HUES48 (cell line): ENCODE data around the gene SEMA3A.
"Not testable (repeated sequence)": the region's sequence is repeated elsewhere in the genome, so short reads cannot be mapped to it uniquely, and the experiment has no call there.

Experiments
- H3K27ac ChIP-seq: one replicate; pipeline ENCODE4 v1.7.0; 2013; ENCODE audit warnings: low read depth, low read length, inconsistent platforms
- H3K27me3 ChIP-seq: 2 replicates; pipeline ENCODE4 v1.6.1; 2013; ENCODE audit warnings: mild to moderate bottlenecking, low read length; ENCODE audit not compliant: control insufficient read depth, insufficient read depth
- H3K36me3 ChIP-seq: 2 replicates; pipeline ENCODE4 v1.6.1; 2013; ENCODE audit warnings: low read length; ENCODE audit not compliant: control insufficient read depth, insufficient read depth
- H3K4me1 ChIP-seq: 2 replicates; pipeline ENCODE4 v1.6.1; 2013; ENCODE audit warnings: mild to moderate bottlenecking, low read length; ENCODE audit not compliant: control insufficient read depth, insufficient read depth
- H3K4me3 ChIP-seq: 2 replicates; pipeline ENCODE4 v1.5.1; 2013; ENCODE audit warnings: mild to moderate bottlenecking, low read depth, low read length
- H3K9ac ChIP-seq: 2 replicates; pipeline ENCODE4 v1.6.1; 2013; ENCODE audit warnings: mild to moderate bottlenecking, low read depth, low read length, moderate library complexity
- H3K9me3 ChIP-seq: 2 replicates; pipeline ENCODE4 v1.6.1; 2013; ENCODE audit warnings: low read length; ENCODE audit not compliant: control insufficient read depth, insufficient read depth

The SEMA3A gene

GRCh38 chr7:84069999-84070500, 124.5 kb downstream of the SEMA3A start:
- Histone ChIP-seq H3K4me1 (no peaks in the 10 kb centered on the region; the same call in 1 of the 2 replicates), H3K27ac (no peak overlapping the region), H3K36me3 (peaks cover 4% of the 10 kb centered on the region; the same call in 1 of the 2 replicates), H3K9ac (no peak overlapping the region), H3K27me3 (no peaks in the 10 kb centered on the region), H3K4me3 (no peak overlapping the region), H3K9me3 (no peaks in the 10 kb centered on the region)

DNA sequence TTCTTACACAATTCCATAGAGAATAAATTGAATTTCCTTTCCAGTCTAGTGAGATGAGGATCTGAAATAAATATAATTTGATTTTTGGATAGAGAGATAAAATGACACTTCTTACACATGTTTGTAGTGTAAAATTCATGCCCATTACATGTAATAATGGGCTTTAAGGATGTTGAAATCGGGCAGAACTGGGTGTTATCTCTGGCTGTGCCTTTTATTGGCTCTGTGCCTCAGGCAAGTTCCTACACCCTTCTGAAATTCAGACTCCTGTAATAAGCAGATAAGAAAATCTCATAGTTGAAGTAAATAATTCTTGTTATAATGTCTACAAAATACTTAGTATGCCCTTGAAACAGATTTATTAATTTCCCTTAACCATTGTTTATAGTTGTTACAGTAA, 125.6 kb downstream of the SEMA3A start:
- H3K9ac ChIP-seq, result no peak overlapping the region
- H3K4me3 ChIP-seq, result no peak overlapping the region
- H3K4me1 ChIP-seq, result no peaks in the 10 kb centered on the region; the same call in 1 of the 2 replicates
- no peak overlapping the region for H3K27ac ChIP-seq
- peaks cover 4% of the 10 kb centered on the region; the same call in 1 of the 2 replicates for H3K36me3 ChIP-seq
- no peaks in the 10 kb centered on the region for H3K9me3 ChIP-seq
- H3K27me3 ChIP-seq, result no peaks in the 10 kb centered on the region

DNA sequence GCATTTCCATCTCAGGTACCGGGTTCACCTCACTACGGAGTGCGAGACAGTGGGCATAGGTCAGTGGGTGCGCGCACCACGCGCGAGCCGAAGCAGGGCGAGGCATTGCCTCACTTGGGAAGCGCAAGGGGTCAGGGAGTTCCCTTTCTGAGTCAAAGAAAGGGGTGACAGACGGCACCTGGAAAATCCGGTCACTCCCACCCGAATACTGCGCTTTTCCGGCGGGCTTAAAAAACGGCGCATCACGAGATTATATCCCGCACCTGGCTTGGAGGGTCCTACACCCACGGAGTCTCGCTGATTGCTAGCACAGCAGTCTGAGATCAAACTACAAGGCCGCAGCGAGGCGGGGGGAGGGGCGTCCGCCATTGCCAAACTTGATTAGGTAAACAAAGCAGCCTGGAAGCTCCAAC, 132.1 kb downstream of the SEMA3A start:
- peak overlapping the region; percentile 37 for H3K4me3 ChIP-seq
- H3K9ac ChIP-seq, H3K27me3 ChIP-seq, H3K9me3 ChIP-seq, H3K36me3 ChIP-seq, H3K27ac ChIP-seq: not testable (repeated sequence)
- peaks cover 19% of the 10 kb centered on the region for H3K4me1 ChIP-seq

GRCh38 chr7:84060760-84061261, 133.8 kb downstream of the SEMA3A start:
- Histone ChIP-seq H3K4me1 (peaks cover 19% of the 10 kb centered on the region), H3K27me3 (no peaks in the 10 kb centered on the region), H3K36me3 (0 out of 2 replicates have a peak, but pooled peaks cover 4% of the 10 kb centered on the region), H3K4me3 (no peak overlapping the region), H3K9ac (no peak overlapping the region), H3K27ac (no peak overlapping the region), H3K9me3 (no peaks in the 10 kb centered on the region)

GRCh38 chr7:84060000-84060399, 134.6 kb downstream of the SEMA3A start:
- Histone ChIP-seq H3K9ac (no peak overlapping the region), H3K27me3 (no peaks in the 10 kb centered on the region), H3K36me3 (0 out of 2 replicates have a peak, but pooled peaks cover 4% of the 10 kb centered on the region), H3K27ac (no peak overlapping the region), H3K4me3 (no peak overlapping the region), H3K9me3 (no peaks in the 10 kb centered on the region), H3K4me1 (peaks cover 19% of the 10 kb centered on the region)

DNA sequence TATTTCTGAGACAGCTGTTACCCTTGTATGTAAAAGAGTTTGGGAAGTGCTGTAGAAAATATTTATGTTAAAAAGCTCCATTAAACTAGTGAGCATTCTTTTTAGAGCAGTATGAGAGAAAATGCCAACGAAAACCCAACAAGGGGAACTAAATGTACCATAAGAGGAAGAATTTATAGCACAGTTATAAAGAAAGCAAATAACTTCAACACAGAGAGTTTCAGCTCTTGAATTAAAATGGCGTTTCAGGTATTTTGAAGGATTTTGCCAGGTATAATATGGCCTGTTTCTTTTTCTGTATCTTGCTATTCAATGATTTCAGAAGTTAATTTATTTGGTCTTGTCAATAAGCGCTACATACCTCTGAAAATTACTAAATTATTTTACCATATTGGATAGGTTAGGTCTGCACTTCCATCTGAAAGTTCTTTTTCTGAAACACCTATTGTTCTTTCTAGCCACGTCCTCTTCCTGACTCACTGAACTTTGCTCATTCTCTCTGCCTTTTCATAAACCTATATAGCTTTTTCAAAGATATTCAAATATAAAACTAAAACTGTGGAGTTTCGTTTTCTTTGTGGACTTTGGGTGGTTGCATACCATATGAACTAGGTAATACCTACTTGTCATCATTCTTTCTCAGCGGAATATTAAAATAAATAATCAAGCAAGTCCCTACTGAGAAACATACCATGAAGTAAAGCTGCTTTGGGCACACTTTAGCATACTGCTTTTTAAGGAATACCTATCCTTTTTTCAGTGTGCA, 136.1 kb downstream of the SEMA3A start:
- no peaks in the 10 kb centered on the region for H3K27me3 ChIP-seq
- H3K9me3 ChIP-seq, result no peaks in the 10 kb centered on the region
- H3K36me3 ChIP-seq, result 0 out of 2 replicates have a peak, but pooled peaks cover 4% of the 10 kb centered on the region
- H3K27ac ChIP-seq, result no peak overlapping the region
- H3K4me1 ChIP-seq, result peaks cover 19% of the 10 kb centered on the region
- H3K9ac ChIP-seq, result no peak overlapping the region
- H3K4me3 ChIP-seq, result no peak overlapping the region

DNA sequence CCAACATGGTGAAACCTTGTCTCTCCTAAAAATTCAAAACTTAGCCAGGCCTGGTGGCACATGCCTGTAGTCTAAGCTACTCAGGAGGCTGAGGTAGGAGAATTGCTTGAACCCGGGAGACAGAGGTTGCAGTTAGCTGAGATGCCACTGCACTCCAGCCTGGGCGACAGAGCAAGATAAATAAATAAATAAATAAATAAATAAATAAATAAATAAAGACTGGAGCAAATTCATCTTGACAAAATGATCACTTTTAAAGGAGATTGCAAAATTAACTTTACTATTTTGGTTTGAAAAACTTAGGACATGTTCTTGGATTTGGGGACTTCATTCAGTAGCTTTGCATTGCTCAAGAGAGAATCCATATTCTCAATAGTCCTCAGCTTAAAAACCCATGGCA, 137.0 kb downstream of the SEMA3A start:
- H3K27me3 ChIP-seq, result no peaks in the 10 kb centered on the region
- H3K9ac ChIP-seq, result no peak overlapping the region
- H3K4me3 ChIP-seq, result no peak overlapping the region
- H3K36me3 ChIP-seq, result 0 out of 2 replicates have a peak, but pooled peaks cover 4% of the 10 kb centered on the region
- no peak overlapping the region for H3K27ac ChIP-seq
- H3K9me3 ChIP-seq, result no peaks in the 10 kb centered on the region
- H3K4me1 ChIP-seq, result peaks cover 19% of the 10 kb centered on the region

DNA sequence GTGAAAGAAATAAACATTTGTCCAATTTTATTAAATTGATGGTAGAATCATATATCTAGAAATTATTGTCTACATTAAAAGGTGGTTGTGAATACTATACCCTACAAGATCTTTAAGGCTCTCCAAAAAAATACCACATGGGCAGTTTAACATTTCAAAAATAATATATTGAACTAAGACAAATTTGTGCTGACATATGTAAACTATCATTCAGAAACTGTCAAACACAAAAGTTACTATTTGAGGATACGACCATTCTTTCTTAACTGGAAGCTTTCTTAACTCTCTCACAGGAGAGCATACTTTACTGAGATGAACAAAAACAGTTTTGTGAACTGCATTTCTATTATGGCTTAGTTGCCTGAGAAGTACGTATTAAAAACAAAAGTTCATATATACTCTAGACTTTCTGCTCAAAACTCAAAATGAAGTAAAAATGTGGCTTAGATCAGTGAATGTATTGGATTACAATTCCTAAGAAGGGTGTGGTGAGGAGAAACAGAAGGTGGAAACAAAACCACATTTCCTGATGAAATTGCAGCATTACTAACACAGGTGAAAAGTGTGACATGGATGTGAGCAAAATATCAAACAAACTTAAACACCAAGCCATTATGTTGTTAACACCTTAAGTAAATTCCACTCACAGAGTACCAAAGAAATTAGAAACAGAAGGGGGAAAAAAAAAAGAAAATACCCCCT, 138.5 kb downstream of the SEMA3A start:
- Histone ChIP-seq H3K9me3 (no peaks in the 10 kb centered on the region), H3K36me3 (0 out of 2 replicates have a peak, but pooled peaks cover 4% of the 10 kb centered on the region), H3K4me1 (peaks cover 15% of the 10 kb centered on the region; the same call in 1 of the 2 replicates), H3K27ac (no peak overlapping the region), H3K4me3 (no peak overlapping the region), H3K27me3 (no peaks in the 10 kb centered on the region), H3K9ac (no peak overlapping the region)

GRCh38 chr7:84055199-84055598, 139.4 kb downstream of the SEMA3A start:
- not testable (repeated sequence) for H3K4me3 ChIP-seq, H3K36me3 ChIP-seq, H3K27me3 ChIP-seq

GRCh38 chr7:84049071-84049836, 145.3 kb downstream of the SEMA3A start:
- Histone ChIP-seq H3K9me3 (no peaks in the 10 kb centered on the region), H3K4me1 (peaks cover 5% of the 10 kb centered on the region; the same call in 1 of the 2 replicates)

More at GRCh38 chr7:84055199-84055598, 139.4 kb downstream of the SEMA3A start:
- not testable (repeated sequence) for H3K27ac ChIP-seq, H3K9me3 ChIP-seq, H3K4me1 ChIP-seq, H3K9ac ChIP-seq

More at GRCh38 chr7:84049071-84049836, 145.3 kb downstream of the SEMA3A start:
- no peak overlapping the region for H3K27ac ChIP-seq
- no peak overlapping the region for H3K9ac ChIP-seq
- peaks cover 15% of the 10 kb centered on the region for H3K36me3 ChIP-seq
- no peak overlapping the region for H3K4me3 ChIP-seq
- H3K27me3 ChIP-seq, result no peaks in the 10 kb centered on the region
